ENCODE data around the gene CHMP1A.
A peak's percentile ranks its signal among the peaks of the same experiment; 100 is the strongest.

CHMP1A gene

GRCh38 chr16:89602273-89602951, 55.1 kb downstream of the CHMP1A start:
- peak; percentile 87 for DNase-seq

- no peak for DNase-seq
These were observed 55.6 kb downstream of the CHMP1A start for GRCh38 chr16:89601906-89602272.

- DNase-seq, result no peak
These were observed 56.6 kb downstream of the CHMP1A start for GRCh38 chr16:89600956-89601355.

- no peak for DNase-seq
These were observed 57.1 kb downstream of the CHMP1A start for GRCh38 chr16:89600427-89600826.

GRCh38 chr16:89599902-89600301, 57.6 kb downstream of the CHMP1A start:
- no peak for DNase-seq

GRCh38 chr16:89599451-89599858, 58.1 kb downstream of the CHMP1A start:
- peak; percentile 52 for DNase-seq

GRCh38 chr16:89598199-89598598, 59.3 kb downstream of the CHMP1A start:
- DNase-seq, result peak; percentile 46

GRCh38 chr16:89596957-89597649, 60.4 kb downstream of the CHMP1A start:
- no peak for DNase-seq

- no peak for DNase-seq
These were observed 61.3 kb downstream of the CHMP1A start for GRCh38 chr16:89596061-89596689.

GRCh38 chr16:89595330-89596060, 62.0 kb downstream of the CHMP1A start:
- no peak for DNase-seq

Data from EL (cell line).